Measurements from ENCODE around the gene IRX5.

- TF ChIP-seq EP300 (IDR thresholded peaks at IDR 0.05) (no peak), CTCF (IDR thresholded peaks at IDR 0.05) (no peak), POLR2A (IDR thresholded peaks at IDR 0.05) (no peak)
Measured at GRCh38 chr16:54928016-54928356, 2.7 kb upstream of the IRX5 start.

Measured in upper lobe of left lung (tissue), 4 donors.